ENCODE measurements around the gene TMC7. TPM values are rescaled to one million over a fixed set of nuclear protein-coding genes. Genes with fewer than 3 reads are reported as not detected.

The TMC7 gene
- total RNA-seq, 1 donor from 2014 or later: 3.9 TPM

- no peak for DNase-seq (ENCODE audit: low read depth)
Measured at GRCh38 chr16:19021747-19022146, 38.0 kb downstream of the TMC7 start.

GRCh38 chr16:19027416-19027815 lies 43.7 kb downstream of the TMC7 start:
- no peak for DNase-seq (ENCODE audit: low read depth)

GRCh38 chr16:19029980-19030379 lies 46.2 kb downstream of the TMC7 start:
- DNase-seq (ENCODE audit: low read depth): no peak

GRCh38 chr16:19031738-19032137 lies 48.0 kb downstream of the TMC7 start:
- DNase-seq (ENCODE audit: low read depth): no peak

GRCh38 chr16:19033761-19034160 lies 50.0 kb downstream of the TMC7 start:
- no peak for DNase-seq (ENCODE audit: low read depth)

- no peak for DNase-seq (ENCODE audit: low read depth)
Measured at GRCh38 chr16:19040400-19040799, 56.7 kb downstream of the TMC7 start.

GRCh38 chr16:19044769-19045168 lies 61.0 kb downstream of the TMC7 start:
- no peak for DNase-seq (ENCODE audit: low read depth)

GRCh38 chr16:19046062-19046461 lies 62.3 kb downstream of the TMC7 start:
- DNase-seq (ENCODE audit: low read depth): no peak

- DNase-seq (ENCODE audit: low read depth): no peak
Measured at GRCh38 chr16:19062706-19063105, 79.0 kb downstream of the TMC7 start.

GRCh38 chr16:19066988-19067348 lies 83.2 kb downstream of the TMC7 start:
- DNase-seq (ENCODE audit: low read depth): no peak

- DNase-seq (ENCODE audit: low read depth): peak; percentile 100
Measured at GRCh38 chr16:19067349-19068236, 83.9 kb downstream of the TMC7 start, which contains the start of gene COQ7. Gene COQ7 (plus strand): TSS chr16:19067614. CDS start chr16:19067665, 51 bp downstream.

- no peak for DNase-seq (ENCODE audit: low read depth)
Measured at GRCh38 chr16:19068237-19068815, 84.6 kb downstream of the TMC7 start.

GRCh38 chr16:19071811-19072777 lies 88.4 kb downstream of the TMC7 start:
- DNase-seq (ENCODE audit: low read depth): peak; percentile 62

- DNase-seq (ENCODE audit: low read depth): no peak
Measured at GRCh38 chr16:19073344-19073743, 89.6 kb downstream of the TMC7 start.

- no peak for DNase-seq (ENCODE audit: low read depth)
Measured at GRCh38 chr16:19073863-19074262, 90.1 kb downstream of the TMC7 start.

GRCh38 chr16:19075511-19075910 lies 91.8 kb downstream of the TMC7 start:
- DNase-seq (ENCODE audit: low read depth): no peak

GRCh38 chr16:19077879-19078278 lies 94.1 kb downstream of the TMC7 start:
- no peak for DNase-seq (ENCODE audit: low read depth)

- no peak for DNase-seq (ENCODE audit: low read depth)
Measured at GRCh38 chr16:19083670-19084069, 99.9 kb downstream of the TMC7 start.

GRCh38 chr16:19084139-19084538 lies 100.4 kb downstream of the TMC7 start:
- no peak for DNase-seq (ENCODE audit: low read depth)

- no peak for DNase-seq (ENCODE audit: low read depth)
Measured at GRCh38 chr16:19084879-19085278, 101.1 kb downstream of the TMC7 start.

GRCh38 chr16:19085679-19086200 lies 102.0 kb downstream of the TMC7 start:
- DNase-seq (ENCODE audit: low read depth): peak; percentile 63

Measured in myocyte (in vitro differentiated cells).